Testis (tissue), 3 donors: ENCODE results near the gene ZNF79. TPM values are rescaled to one million over a fixed set of nuclear protein-coding genes. Genes with fewer than 3 reads are reported as not detected.

Experiments
- DNase-seq: peaks from one replicate; pipeline ENCODE4 v3.0.0-alpha.2; 2019
- H3K27ac ChIP-seq, 2 donors: fragments of 200-600 bp; sonication (generic); one replicate each; pipeline ENCODE4 v1.5.1; 2019
- H3K27me3 ChIP-seq: fragments of 200-600 bp; sonication (generic); one replicate; pipeline ENCODE4 v1.5.1; 2019
- H3K36me3 ChIP-seq: fragments of 200-600 bp; sonication (generic); one replicate; pipeline ENCODE4 v1.5.1; 2017; ENCODE audit warnings: low read depth; ENCODE audit errors: missing control alignments
- H3K4me1 ChIP-seq: fragments of 200-600 bp; sonication (generic); one replicate; pipeline ENCODE4 v1.5.1; 2019
- H3K4me3 ChIP-seq, 2 donors: fragments of 200-600 bp; sonication (generic); one replicate each; pipeline ENCODE4 v1.5.1; 2017 to 2019
- H3K9me3 ChIP-seq: fragments of 200-600 bp; sonication (generic); one replicate; pipeline ENCODE4 v1.5.1; 2017
- CTCF ChIP-seq, 3 experiments: fragments of 450-650 bp in 2 of 3; fragments of 200-600 bp in 1 of 3; sonication (generic) in 1 of 3; IDR thresholded peaks; one replicate each; pipeline ENCODE4 v1.5.1; 2016 to 2019; ENCODE audit warnings: antibody characterized with exemption in 3 of 3, mild to moderate bottlenecking in 2 of 3, moderate library complexity in 1 of 3
- POLR2A ChIP-seq: fragments of 450-650 bp; IDR thresholded peaks from one replicate; pipeline ENCODE4 v1.6.1; 2017; ENCODE audit warnings: antibody characterized with exemption, mild to moderate bottlenecking, moderate library complexity
- WGBS, 2 donors: methylation state at CpG; one replicate each; pipeline ENCODE4 v1.1.5; 2018; 5-methylcytosine and 5-hydroxymethylcytosine counted together
- intact Hi-C: fragments of 100-400 bp; cut with DNase I; formaldehyde crosslinking; loops from one replicate; pipeline ENCODE4 v1.15.1; 2023; ENCODE audit warnings: low total_unique reads
- polyA plus RNA-seq: library from polyadenylated mRNA; stranded (reverse); fragments of 350-450 nt; fragmentation: Illumina TruSeq; extraction: RNeasy Lipid Tissue Mini Kit (QIAGEN cat#74804); gene quantifications from one replicate; pipeline ENCODE4 v1.2.3, GENCODE V29; 2014; ENCODE audit warnings: low read depth, low replicate concordance; ENCODE audit not compliant: insufficient read depth
- total RNA-seq, 2 donors: library from RNA; depleted of rRNA; stranded (reverse); fragments of >200 nt; gene quantifications; one replicate each; pipeline ENCODE4 v1.2.3, GENCODE V29; 2016

The ZNF79 gene
- total and polyA plus RNA-seq, 3 donors from 2014 or later: 15.9 to 24.5 (median 19.5) TPM

- intact Hi-C loops: no loop called here
- no peaks in the 10 kb centered on the region for H3K27me3 ChIP-seq
- H3K9me3 ChIP-seq: no peaks in the 10 kb centered on the region
- no peak for DNase-seq
- no peak overlapping the region for H3K27ac ChIP-seq
- WGBS, 2 donors: 73 to 80% methylated on average over 7 of the region's 7 CpGs
- no peak overlapping the region for H3K4me3 ChIP-seq
- TF ChIP-seq CTCF (IDR thresholded peaks at IDR 0.05): no peak
- TF ChIP-seq POLR2A: no peak
- peaks cover 20% of the 10 kb centered on the region for H3K4me1 ChIP-seq
- H3K36me3 ChIP-seq: no peaks in the 10 kb centered on the region
These were observed 23.4 kb downstream of the ZNF79 start for GRCh38 chr9:127447416-127448111.

GRCh38 chr9:127448112-127448805 lies 24.1 kb downstream of the ZNF79 start:
- WGBS, 2 donors: 87% methylated on average over 8 of the region's 8 CpGs
- intact Hi-C loops: no loop called here
- no peaks in the 10 kb centered on the region for H3K9me3 ChIP-seq
- TF ChIP-seq CTCF (IDR thresholded peaks at IDR 0.05) (no peak), POLR2A (no peak)
- H3K4me3 ChIP-seq: no peak overlapping the region
- no peak overlapping the region for H3K27ac ChIP-seq
- no peaks in the 10 kb centered on the region for H3K27me3 ChIP-seq
- peaks cover 20% of the 10 kb centered on the region for H3K4me1 ChIP-seq
- H3K36me3 ChIP-seq: no peaks in the 10 kb centered on the region
- no peak for DNase-seq

GRCh38 chr9:127449332-127449966 lies 25.3 kb downstream of the ZNF79 start:
- peaks cover 20% of the 10 kb centered on the region for H3K4me1 ChIP-seq
- intact Hi-C loops: no loop called here
- H3K27me3 ChIP-seq: no peaks in the 10 kb centered on the region
- no peak for DNase-seq
- H3K9me3 ChIP-seq: no peaks in the 10 kb centered on the region
- H3K36me3 ChIP-seq: no peaks in the 10 kb centered on the region
- TF ChIP-seq CTCF (IDR thresholded peaks at IDR 0.05) (no peak), POLR2A (no peak)
- peak overlapping the region; percentile 92 to 96 for H3K27ac ChIP-seq
- WGBS, 2 donors: 65 to 72% methylated on average over 5 of the region's 5 CpGs
- H3K4me3 ChIP-seq: peak overlapping the region in 1 of 2 donors; percentile 96

GRCh38 chr9:127450243-127450760 lies 26.1 kb downstream of the ZNF79 start:
- H3K27ac ChIP-seq: peak overlapping the region; percentile 92 to 96
- no peaks in the 10 kb centered on the region for H3K27me3 ChIP-seq
- no peak for TF ChIP-seq POLR2A
- no peak for TF ChIP-seq CTCF (IDR thresholded peaks at IDR 0.05)
- no peaks in the 10 kb centered on the region for H3K36me3 ChIP-seq
- peak; percentile 20 for DNase-seq
- peaks cover 20% of the 10 kb centered on the region for H3K4me1 ChIP-seq
- H3K9me3 ChIP-seq: no peaks in the 10 kb centered on the region
- intact Hi-C loops: no loop called here
- 2 to 3% methylated on average over 14 of the region's 14 CpGs for WGBS, 2 donors
- peak overlapping the region; percentile 96 to 97 for H3K4me3 ChIP-seq
